Stimulated activated naive CD4-positive, alpha-beta T cell (primary cell): Measurements from ENCODE around the gene PTPRJ.
"Not testable (repeated sequence)": the region's sequence is repeated elsewhere in the genome, so short reads cannot be mapped to it uniquely, and the experiment has no call there.

Experiments
- DNase-seq, 6 experiments: peaks; one replicate each; lab custom pipeline; 2025; lab: John Stamatoyannopoulos, UW

Gene PTPRJ

GRCh38 chr11:47980088-47980906 is at the start of gene PTPRJ:
Gene PTPRJ (plus strand): TSS chr11:47980559. CDS start chr11:47980913, 354 bp downstream.
- DNase-seq = peak; percentile 39 to 62 (median 56)

GRCh38 chr11:47932544-47932943 is 47.8 kb upstream of the PTPRJ start:
- no peak for DNase-seq

DNA sequence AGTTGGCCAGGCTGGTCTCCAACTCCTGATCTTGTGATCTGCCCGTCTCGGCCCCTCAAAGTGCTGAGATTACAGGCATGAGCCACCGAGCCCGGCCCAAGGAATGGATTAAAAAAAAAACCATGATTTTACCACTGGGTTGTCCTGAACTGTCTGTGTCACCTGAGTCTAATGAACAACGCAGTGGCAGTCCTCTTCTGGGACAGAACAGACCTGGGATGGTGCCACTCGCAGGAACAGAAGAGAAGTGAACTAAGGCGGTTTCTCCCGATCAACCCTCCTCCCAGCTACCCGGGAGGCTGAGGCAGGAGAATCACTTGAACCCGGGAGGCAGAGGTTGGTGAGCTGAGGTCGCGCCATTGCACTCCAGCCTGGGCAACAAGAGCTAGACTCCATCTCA is 46.6 kb upstream of the PTPRJ start:
- DNase-seq = not testable (repeated sequence)

GRCh38 chr11:47938791-47939560 is 41.4 kb upstream of the PTPRJ start:
- DNase-seq = no peak

DNA sequence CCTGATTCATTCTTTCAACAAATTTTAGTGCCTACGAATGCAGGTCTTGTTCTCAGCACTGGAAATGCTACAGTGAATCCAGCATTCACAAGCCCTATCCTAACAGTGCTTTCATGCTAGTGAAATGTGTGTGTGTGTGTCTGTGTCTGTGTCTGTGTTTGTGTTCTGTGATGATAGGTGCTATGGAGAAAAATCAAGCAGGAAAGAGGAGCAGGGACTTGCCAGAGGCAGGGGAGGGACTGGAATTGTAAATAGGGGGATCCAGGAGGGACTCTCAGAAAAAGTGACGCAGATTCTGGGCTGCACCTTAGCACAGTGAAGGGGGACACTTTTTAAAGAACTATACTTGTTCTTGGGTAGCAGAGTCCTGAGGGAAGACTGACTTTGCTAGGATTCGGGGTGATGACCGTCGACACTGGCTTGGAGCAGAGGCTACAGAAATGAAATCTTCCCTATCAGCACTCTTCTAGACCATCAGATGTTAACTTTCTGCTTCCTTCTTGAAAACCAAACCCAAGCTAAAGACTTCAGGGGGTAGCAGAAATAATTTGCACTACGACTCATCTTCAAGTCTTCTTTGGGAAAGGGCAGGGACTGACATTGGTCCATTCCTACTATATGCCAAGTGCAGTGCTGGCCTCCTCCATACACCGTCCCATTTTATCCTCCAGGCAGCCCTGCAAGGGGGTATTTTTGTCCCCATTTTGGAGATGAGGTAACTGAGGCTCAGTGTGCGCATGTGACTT is 39.3 kb upstream of the PTPRJ start:
- no peak for DNase-seq

GRCh38 chr11:47941907-47942558 is 38.3 kb upstream of the PTPRJ start:
- DNase-seq = no peak

- DNase-seq = no peak
These were observed 36.4 kb upstream of the PTPRJ start for GRCh38 chr11:47943721-47944586.

DNA sequence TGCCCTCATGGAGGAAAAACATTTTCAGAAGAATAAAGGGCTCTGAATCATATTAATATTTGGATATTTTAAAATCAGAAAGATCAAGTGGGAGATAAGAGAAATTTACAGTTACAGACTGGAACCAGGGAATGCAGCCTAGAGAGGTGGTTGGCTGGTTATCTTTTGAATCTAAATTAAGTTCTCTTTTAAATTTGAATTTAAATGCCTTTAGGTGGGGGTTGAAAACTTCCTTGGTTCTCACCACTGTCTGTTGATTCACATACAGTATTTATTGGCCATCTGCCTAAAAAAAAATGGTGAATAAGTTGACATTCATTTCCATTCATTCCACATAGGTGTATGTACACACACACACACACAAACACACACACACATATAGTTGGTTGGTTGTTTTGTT is 35.7 kb upstream of the PTPRJ start:
- no peak for DNase-seq

DNA sequence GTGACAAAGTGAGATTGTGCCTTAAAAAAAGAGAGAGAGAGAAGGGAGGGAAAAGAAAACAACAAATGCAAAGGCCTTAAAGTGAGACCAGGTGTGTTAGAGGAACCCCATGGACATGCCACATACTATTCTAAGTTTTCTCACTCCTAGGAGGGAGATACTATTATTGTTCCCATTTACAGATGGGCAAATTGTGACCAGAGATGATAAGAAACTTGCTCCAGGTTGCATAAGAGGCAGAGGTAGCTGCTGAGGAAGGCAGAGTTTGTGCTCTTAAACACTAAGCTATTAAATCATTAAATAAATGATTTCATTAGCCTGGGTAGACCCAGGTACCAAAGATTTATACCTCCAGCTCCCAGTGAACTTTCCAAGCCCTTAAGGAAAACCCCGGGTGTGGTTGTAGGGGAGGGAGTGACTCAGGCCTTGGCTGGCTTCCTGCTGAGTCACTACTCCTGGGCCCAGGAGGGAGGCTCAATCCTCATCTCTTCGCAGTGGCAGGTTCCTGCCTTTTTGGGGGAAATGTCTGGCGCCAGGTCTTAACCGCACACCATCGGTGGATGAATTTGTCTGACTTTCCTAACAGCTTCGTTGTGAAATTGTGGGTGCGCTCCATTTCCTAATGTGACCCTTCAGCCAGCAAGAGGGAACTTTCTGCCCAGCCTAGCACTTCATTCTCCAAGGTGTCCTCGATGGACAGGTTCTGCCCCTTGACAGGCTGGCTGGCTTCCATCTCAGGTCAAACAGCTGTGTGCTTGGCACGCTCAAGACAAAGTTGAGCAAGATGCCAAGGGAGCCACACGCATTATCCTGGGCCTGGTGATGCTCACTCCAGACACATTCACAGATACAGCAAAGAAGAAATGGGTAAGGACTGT is 33.4 kb upstream of the PTPRJ start:
- DNase-seq = no peak

DNA sequence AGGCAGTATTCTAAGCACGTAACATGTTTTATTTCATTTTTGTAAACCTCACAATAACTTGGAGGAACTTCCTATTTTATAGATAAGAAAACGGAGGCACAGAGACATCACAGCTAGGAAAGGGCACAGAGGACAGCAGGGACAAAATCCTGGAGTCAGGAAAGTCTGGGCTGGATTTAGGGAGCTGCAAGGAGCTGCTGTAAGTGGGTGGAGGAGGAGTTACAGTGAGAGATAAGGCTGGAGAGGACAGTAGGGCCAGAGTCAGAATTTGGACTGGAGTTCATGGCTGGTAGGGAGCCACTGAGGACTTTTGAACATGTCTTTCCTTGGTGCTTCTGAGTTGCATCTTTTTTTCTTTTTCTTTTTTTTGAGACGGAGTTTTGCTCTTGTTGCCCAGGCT is 32.2 kb upstream of the PTPRJ start:
- DNase-seq = no peak

DNA sequence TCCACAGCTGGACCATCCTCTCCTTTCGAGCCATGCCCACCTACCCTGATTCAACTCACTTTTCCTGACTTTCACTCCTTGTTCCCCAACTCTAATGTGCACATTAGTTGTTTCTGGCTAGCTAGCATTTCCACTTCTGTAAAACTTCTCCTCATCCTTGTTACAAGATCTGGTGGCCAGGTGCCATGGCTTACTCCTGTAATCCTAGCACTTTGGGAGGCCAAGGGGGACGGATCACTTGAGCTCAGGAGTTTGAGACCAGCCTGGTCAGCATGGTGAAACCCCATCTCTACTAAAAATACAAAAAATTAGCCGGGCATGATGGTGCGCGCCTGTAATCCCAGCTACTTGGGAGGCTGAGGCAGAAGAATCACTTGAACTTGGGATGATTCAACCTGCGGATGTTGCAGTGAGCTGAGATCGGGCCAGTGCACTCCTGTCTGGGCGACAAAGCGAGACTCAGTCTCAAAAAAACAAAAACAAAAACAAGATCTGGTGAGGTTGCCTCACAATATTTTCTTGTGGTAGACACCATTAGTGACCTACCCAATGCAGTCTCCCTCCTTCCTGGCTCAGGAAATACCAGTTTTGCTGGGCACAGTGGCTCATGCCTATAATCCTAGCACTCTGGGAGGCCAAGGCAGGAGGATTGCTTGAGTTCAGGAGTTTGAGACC is 31.2 kb upstream of the PTPRJ start:
- DNase-seq = not testable (repeated sequence)

- peak; percentile 26 to 76 (median 66) for DNase-seq
These were observed 30.0 kb upstream of the PTPRJ start for GRCh38 chr11:47950396-47950795.

DNA sequence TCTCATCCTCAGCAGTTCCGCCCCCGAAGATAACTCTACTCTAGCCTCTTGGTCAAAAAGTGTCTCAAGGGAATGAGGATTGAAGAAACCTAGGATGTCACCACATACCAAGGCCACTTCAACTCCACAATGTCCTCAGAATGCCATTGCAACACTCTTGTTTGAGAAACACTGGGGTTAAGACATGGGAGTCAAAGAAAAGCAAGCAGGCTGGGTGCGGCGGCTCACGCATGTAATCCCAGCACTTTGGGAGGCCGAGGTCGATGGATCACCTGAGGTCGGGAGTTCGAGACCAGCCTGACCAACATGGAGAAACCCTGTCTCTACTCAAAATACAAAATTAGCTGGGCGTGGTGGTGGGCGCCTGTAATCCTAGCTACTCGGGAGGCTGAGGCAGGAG is 28.9 kb upstream of the PTPRJ start:
- not testable (repeated sequence) for DNase-seq

DNA sequence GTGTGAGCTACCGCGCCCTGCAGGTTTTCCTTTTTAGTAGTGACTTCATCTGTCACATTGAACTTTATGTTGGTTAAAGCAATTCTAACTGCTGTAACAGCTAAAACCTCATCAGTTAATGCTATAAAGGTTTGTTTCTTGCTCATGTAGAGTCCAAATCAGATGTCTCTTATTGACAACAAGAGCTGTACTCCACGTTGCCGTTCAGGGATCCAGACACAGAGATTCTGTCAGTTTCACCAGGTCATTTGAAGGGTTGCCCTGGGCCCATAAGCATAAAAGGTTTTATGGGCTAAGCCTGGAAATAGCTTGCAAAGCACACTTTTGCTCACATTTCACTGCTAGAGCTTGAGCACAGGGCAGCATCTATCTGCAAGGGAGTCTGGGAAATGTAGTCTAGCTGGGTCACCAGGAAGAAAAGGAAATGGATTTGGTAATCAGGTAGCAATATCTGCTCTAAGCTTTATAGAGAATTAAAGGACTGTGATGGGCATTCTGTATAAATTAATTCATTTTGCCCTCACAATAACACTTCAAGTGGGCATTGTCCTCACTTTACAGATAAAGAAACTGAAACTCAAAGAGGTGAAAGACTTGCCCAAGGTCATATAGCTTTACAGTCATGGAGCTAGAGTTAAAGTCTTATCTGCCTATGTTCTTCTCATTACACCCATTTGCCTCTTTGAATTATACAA is 25.2 kb upstream of the PTPRJ start:
- DNase-seq = peak in 1 of 6 experiments; percentile 22

DNA sequence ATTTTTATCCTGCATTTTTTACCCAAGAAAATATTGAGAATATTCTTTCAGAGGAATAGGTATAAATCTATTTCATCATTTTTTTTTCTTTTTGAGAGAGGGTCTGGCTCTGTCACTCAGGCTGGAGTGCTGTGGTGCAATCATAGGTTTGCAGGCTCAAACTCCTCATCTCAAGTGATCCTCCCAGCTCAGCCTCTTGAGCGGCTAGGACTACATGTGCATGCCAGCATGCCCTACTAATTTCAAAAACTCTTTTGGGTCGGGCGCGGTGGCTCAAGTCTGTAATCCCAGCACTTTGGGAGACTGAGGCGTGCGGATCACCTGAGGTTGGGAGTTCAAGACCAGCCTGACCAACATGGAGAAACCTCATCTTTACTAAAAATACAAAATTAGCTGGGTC is 20.3 kb upstream of the PTPRJ start:
- no peak for DNase-seq

GRCh38 chr11:47961383-47961782 is 19.0 kb upstream of the PTPRJ start:
- DNase-seq = no peak

GRCh38 chr11:47964546-47964945 is 15.8 kb upstream of the PTPRJ start:
- no peak for DNase-seq

DNA sequence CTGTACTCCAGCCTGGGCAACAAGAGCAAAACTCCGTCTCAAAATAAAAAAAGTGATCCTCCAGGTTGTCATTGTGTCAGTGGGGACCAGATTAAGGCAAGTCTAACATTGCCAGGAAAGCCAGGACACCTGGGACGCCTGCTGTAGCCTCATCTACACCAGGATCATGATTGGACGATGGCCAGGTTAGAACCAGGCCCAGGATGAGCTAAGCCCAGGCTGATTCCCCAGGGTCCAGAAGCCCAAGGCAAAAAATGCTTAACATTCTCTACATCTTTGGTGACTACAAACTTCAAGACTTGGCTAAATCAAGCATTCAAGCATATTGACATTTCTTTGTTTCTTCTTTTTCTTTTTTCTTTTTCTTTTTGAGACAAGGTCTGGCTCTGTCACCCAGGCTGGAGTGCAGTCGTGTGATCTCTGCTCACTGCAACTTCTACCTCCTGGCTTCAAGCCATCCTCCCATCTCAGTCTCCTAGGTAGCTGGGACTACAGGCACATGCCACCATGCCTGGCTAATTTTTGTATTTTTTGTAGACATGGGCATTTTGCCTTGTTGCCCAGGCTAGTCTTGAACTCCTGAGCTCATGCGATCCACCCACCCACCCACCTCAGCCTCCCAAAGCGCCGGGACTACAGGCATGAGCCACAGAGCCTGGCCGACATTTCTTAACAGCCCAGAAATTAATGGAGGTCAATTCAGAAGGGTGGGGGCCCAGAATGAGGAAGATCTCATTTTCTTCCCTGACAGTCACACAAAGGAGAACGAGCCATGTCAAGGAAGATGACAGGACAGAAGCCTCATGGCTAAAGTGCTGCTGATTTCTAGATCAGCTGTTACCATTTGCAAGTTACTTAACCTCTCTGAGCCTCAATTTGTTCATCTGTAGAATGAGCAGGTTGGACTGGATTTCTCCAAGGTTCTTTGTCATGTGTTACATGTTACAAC is 12.5 kb upstream of the PTPRJ start:
- no peak for DNase-seq
